D721Med (cell line): ENCODE data around the gene ABCB8.
A peak's percentile ranks its signal among the peaks of the same experiment; 100 is the strongest.
"Not testable (repeated sequence)": the region's sequence is repeated elsewhere in the genome, so short reads cannot be mapped to it uniquely, and the experiment has no call there.

Source experiments
- DNase-seq: peaks from one replicate; pipeline ENCODE4 v3.0.0; 2011; ENCODE audit warnings: low spot score; ENCODE audit not compliant: insufficient read length
- FAIRE-seq: peaks from 2 replicates; lab custom pipeline; 2011; peaks lifted over from hg19 to GRCh38; lab: Jason Lieb, UNC
- CTCF ChIP-seq: IDR thresholded peaks from 2 replicates; pipeline ENCODE4 v1.5.1; 2012; ENCODE audit warnings: mild to moderate bottlenecking, control low read depth; ENCODE audit not compliant: insufficient read depth; ENCODE audit errors: missing control alignments

Gene ABCB8

GRCh38 chr7:151010037-151010306, 18.3 kb upstream of the ABCB8 start:
- FAIRE-seq (no peak), DNase-seq (no peak)
- no peak for TF ChIP-seq CTCF

GRCh38 chr7:151010307-151011096, 17.7 kb upstream of the ABCB8 start:
- FAIRE-seq (no peak), DNase-seq (no peak)
- no peak for TF ChIP-seq CTCF

GRCh38 chr7:151011097-151011409, 17.2 kb upstream of the ABCB8 start:
- DNase-seq = no peak
- no peak for TF ChIP-seq CTCF
- FAIRE-seq = no peak

GRCh38 chr7:151011616-151012015, 16.6 kb upstream of the ABCB8 start:
- DNase-seq, FAIRE-seq: not testable (repeated sequence)

GRCh38 chr7:151012031-151012692, 16.1 kb upstream of the ABCB8 start:
- no peak for TF ChIP-seq CTCF
- no peak for FAIRE-seq

GRCh38 chr7:151012911-151013347, 15.3 kb upstream of the ABCB8 start:
- TF ChIP-seq CTCF = peak; percentile 42
- no peak for FAIRE-seq
- peak; percentile 73 for DNase-seq

More at GRCh38 chr7:151012031-151012692, 16.1 kb upstream of the ABCB8 start:
- DNase-seq = no peak

GRCh38 chr7:151013356-151013732, 14.9 kb upstream of the ABCB8 start:
- FAIRE-seq = no peak
- no peak for DNase-seq
- no peak for TF ChIP-seq CTCF
